Ramos (cell line): Measurements from ENCODE around the gene LCN2.
"Not testable (repeated sequence)": the region's sequence is repeated elsewhere in the genome, so short reads cannot be mapped to it uniquely, and the experiment has no call there.

Experiments used
- in situ Hi-C: fragments of 300-500 bp; cut with MboI; formaldehyde crosslinking; loops from one replicate; pipeline ENCODE4 v1.14.3; 2022; ENCODE audit warnings: low sequenced_read_pairs; ENCODE audit not compliant: unreplicated experiment

LCN2 gene

GRCh38 chr9:128149001-128149701 is at the start of gene LCN2:
Gene LCN2 (plus strand): TSS chr9:128149453. CDS start chr9:128149526, 73 bp downstream.
- in situ Hi-C loops = no loop called here

- in situ Hi-C loops = no loop called here
Measured at GRCh38 chr9:128099932-128100491, 49.2 kb upstream of the LCN2 start.

DNA sequence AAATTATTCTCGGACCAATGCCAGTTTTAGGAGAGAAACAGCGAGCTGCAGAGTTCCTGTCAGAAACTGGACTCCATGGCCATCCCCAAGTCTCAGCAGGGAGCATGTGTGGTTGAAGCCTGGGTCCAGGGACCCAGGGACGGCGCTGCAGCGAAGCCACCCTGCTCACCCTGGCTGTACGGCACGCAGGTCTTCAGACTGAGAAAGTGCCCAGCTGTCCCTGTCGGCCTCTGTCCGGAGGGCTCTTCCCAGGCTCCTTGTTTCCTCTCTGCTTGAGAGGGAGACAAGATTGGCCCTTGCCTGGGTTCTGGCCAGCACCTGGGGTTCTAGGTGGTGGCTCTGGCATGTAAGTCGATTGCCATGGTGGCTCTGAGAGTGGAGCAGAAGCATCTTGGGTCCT is 48.7 kb upstream of the LCN2 start:
- in situ Hi-C loops = no loop called here

DNA sequence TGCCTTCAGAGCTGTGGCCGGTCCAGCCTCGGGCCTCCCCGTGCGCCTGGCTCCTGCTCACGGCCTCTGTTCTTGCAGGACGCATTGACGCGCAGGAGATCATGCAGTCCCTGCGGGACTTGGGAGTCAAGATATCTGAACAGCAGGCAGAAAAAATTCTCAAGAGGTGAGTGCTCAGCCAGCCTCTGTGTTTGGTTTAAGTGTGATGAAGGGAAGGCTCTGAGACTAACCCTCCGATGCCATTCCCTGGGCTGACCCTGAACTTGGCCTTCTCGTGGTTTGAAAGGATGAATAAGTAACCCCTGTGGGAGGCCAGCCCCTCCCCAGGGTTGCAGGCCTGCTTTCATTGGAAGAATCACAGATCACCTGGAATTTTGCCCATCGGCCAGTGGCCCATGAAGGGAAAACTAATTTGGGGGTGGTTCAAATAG is 48.0 kb upstream of the LCN2 start:
- in situ Hi-C loops = no loop called here

DNA sequence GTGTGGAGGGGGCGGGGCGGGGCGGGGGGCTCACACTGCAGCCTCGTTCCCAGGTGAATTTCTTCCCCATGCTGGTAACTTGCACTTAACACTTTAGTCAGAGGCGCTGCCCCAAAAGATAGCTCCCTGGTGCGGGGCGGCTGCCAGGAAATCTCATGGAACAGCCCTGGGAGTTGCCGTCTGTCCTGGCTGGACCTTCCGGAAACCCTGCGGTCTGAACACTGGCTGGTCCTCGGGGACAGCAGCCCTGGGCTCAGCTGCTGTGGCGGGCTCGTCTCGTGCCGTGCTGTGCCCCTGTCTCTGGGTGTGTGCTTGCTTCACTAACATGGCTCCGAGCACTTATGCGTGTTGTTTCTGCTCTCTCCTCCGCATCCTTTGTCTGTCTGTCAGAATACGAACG is 47.6 kb upstream of the LCN2 start:
- in situ Hi-C loops = no loop called here

GRCh38 chr9:128102196-128102595 is 47.1 kb upstream of the LCN2 start:
- in situ Hi-C loops = no loop called here

- in situ Hi-C loops = no loop called here
Measured at GRCh38 chr9:128102861-128103588, 46.2 kb upstream of the LCN2 start.

DNA sequence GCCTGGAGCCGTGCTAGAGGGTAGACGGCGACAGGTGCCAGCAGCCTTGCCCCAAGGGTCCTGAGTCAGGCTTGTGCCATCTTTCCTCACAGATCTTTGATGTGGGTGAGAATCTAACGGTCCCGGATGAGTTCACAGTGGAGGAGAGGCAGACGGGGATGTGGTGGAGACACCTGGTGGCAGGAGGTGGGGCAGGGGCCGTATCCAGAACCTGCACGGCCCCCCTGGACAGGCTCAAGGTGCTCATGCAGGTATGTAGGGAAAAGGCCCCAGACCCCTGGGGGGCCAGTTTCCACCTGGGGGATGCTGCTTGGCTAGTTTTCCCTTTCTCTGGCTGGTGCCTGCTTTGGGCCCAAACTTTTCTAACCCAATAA is 45.7 kb upstream of the LCN2 start:
- in situ Hi-C loops = no loop called here

DNA sequence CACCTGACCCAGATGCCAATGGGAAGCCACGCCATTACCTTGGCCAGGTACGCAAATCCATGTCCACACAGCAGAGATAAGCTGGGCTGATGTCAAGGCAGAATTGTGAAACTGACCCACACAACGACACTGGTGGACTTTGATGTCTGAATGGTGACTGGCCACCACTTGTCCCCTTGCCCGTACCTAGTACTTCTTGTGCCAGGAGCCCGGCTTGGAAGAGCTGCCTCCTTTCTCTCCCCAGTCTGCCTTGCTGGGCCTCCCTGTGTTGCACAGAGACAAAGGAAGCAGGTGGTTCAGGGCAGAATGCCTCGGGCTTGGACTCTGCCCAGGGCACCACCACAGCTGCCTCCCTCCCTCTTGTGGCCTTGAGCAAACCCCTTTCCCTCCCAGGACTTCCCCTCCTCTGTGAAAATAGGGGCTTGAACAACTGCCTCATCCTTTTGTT is 45.1 kb upstream of the LCN2 start:
- in situ Hi-C loops = no loop called here

DNA sequence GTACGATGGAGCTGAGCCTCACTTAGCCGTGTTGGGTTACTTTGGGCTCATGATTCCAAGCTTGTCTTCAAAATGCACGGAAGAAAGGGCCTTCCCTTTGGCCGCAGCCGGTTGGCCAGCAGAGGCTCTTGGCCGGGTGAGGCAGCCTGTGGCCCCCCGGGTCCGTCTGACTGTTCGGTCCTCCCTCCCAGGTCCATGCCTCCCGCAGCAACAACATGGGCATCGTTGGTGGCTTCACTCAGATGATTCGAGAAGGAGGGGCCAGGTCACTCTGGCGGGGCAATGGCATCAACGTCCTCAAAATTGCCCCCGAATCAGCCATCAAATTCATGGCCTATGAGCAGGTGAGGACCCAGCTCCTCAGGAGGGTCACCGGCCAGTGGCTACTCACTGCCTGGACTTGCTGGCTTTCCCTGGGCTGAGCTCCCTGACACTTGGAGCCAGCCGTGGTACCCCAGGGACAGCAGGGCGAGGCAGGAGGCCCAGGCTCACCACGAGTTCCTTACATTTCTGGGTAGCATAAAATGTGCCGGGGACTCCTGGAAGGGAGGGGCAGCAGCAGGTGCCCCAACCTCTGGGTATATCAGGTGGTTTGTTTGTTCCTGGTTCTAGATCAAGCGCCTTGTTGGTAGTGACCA is 43.6 kb upstream of the LCN2 start:
- in situ Hi-C loops = no loop called here

DNA sequence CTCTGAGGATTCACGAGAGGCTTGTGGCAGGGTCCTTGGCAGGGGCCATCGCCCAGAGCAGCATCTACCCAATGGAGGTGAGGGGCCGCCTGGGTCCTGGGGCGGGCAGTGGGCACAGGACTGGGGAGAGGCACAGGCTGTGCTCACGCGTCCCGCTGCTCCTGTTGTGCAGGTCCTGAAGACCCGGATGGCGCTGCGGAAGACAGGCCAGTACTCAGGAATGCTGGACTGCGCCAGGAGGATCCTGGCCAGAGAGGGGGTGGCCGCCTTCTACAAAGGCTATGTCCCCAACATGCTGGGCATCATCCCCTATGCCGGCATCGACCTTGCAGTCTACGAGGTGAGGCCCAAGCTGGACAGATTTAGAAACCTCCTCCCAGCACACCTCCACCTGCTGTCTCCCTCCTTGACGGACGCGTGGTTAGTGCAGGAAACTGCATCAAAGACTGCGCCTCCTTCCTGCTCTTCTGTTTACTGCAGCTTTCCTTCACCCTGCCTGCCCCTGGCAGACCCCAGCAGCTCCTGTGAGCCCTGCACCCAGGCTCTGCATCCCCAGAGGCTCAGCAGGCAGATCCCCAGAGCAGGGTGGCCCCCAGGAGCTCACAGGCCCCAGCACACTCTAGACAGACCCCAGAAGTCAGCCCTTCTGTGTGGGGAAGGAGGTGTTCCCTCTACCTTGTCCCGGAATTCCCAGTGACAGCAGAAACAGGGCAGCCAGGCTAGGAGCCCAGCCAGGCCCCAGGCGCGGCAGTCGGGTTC is 42.9 kb upstream of the LCN2 start:
- in situ Hi-C loops = no loop called here

DNA sequence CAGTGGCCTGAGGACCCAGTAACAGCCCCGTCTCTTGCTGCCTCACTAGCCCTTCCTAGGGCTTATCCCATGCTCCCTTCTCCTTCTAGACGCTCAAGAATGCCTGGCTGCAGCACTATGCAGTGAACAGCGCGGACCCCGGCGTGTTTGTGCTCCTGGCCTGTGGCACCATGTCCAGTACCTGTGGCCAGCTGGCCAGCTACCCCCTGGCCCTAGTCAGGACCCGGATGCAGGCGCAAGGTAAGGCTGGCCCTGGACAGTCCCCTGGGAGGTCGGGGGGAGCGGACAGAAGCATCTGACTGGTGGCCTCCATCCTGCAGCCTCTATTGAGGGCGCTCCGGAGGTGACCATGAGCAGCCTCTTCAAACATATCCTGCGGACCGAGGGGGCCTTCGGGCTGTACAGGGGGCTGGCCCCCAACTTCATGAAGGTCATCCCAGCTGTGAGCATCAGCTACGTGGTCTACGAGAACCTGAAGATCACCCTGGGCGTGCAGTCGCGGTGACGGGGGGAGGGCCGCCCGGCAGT is 42.2 kb upstream of the LCN2 start:
- in situ Hi-C loops = no loop called here

- in situ Hi-C loops = no loop called here
Measured at GRCh38 chr9:128107468-128108268, 41.6 kb upstream of the LCN2 start.

DNA sequence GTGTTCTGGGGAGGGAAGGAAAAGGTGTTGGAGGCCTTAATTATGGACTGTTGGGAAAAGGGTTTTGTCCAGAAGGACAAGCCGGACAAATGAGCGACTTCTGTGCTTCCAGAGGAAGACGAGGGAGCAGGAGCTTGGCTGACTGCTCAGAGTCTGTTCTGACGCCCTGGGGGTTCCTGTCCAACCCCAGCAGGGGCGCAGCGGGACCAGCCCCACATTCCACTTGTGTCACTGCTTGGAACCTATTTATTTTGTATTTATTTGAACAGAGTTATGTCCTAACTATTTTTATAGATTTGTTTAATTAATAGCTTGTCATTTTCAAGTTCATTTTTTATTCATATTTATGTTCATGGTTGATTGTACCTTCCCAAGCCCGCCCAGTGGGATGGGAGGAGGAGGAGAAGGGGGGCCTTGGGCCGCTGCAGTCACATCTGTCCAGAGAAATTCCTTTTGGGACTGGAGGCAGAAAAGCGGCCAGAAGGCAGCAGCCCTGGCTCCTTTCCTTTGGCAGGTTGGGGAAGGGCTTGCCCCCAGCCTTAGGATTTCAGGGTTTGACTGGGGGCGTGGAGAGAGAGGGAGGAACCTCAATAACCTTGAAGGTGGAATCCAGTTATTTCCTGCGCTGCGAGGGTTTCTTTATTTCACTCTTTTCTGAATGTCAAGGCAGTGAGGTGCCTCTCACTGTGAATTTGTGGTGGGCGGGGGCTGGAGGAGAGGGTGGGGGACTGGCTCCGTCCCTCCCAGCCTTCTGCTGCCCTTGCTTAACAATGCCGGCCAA is 40.8 kb upstream of the LCN2 start:
- in situ Hi-C loops = no loop called here

DNA sequence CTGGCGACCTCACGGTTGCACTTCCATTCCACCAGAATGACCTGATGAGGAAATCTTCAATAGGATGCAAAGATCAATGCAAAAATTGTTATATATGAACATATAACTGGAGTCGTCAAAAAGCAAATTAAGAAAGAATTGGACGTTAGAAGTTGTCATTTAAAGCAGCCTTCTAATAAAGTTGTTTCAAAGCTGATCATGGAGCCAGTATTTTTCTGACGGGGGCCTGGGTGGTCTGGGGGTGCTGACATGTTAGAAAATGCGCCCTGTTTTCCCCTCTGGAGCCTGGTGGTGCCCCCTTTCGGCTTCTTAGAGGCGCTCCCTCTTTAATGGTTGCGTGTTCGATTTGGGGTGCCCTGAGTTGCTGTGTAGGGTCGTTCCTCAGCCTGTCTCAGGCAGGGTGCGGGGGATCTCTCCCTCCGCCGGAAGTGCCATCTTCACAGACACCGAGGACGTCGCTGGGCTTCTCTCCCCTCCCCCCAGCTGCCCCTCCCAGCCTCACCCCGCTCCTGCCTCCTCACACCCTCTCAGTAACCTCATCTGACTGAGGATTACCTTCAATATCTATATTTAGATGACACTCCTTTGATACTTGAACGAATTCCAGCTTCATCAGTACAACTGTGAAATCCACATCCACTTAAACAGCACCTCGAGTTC is 40.1 kb upstream of the LCN2 start:
- in situ Hi-C loops = no loop called here

GRCh38 chr9:128111726-128112125 is 37.5 kb upstream of the LCN2 start:
- in situ Hi-C loops = not testable (repeated sequence)

- in situ Hi-C loops = no loop called here
Measured at GRCh38 chr9:128113526-128114325, 35.5 kb upstream of the LCN2 start.
